SU-DHL-6 (cell line): ENCODE measurements around the gene RGL3.

Experiments used
- H2AFZ ChIP-seq: fragments of 200-600 bp; sonication (generic); 2 replicates; pipeline ENCODE4 v1.6.1; 2014; ENCODE audit warnings: low read depth, mild to moderate bottlenecking, moderate library complexity, mixed read lengths, antibody characterized with exemption, low read length; ENCODE audit not compliant: severe bottlenecking
- H3F3A ChIP-seq: fragments of 200-600 bp; shearing (Covaris generic); 2 replicates; pipeline ENCODE4 v1.6.0; 2016; ENCODE audit warnings: antibody characterized with exemption, mild to moderate bottlenecking; ENCODE audit not compliant: insufficient read depth
- H3K27ac ChIP-seq: fragments of 200-600 bp; sonication (generic); 2 replicates; pipeline ENCODE4 v1.5.1; 2016; ENCODE audit warnings: low read depth, mild to moderate bottlenecking, low read length, moderate library complexity, mixed read lengths
- H3K27me3 ChIP-seq: fragments of 200-600 bp; sonication (generic), shearing (Covaris generic); 2 replicates; pipeline ENCODE4 v1.6.0; 2014; ENCODE audit warnings: mild to moderate bottlenecking, low read length
- H3K36me3 ChIP-seq: fragments of 200-600 bp; sonication (generic); 2 replicates; pipeline ENCODE4 v1.6.1; 2014; ENCODE audit warnings: mild to moderate bottlenecking, low read length, mixed read lengths
- H3K4me2 ChIP-seq: fragments of 300-600, 200-600 bp; shearing (Covaris generic), sonication (generic); 2 replicates; pipeline ENCODE4 v1.6.0; 2014; ENCODE audit warnings: low read length, low read depth, mild to moderate bottlenecking; ENCODE audit not compliant: poor library complexity, severe bottlenecking
- H3K4me3 ChIP-seq: fragments of 200-600 bp; sonication (generic); 2 replicates; pipeline ENCODE4 v1.5.1; 2014; ENCODE audit warnings: antibody characterized with exemption, low read length, mild to moderate bottlenecking, mixed read lengths; ENCODE audit not compliant: insufficient read depth, poor library complexity, severe bottlenecking
- H3K79me2 ChIP-seq: fragments of 200-600 bp; sonication (generic); 2 replicates; pipeline ENCODE4 v1.6.1; 2014; ENCODE audit warnings: mild to moderate bottlenecking, low read length, moderate library complexity; ENCODE audit not compliant: insufficient read depth
- H3K9ac ChIP-seq: fragments of 200-600 bp; sonication (generic); 2 replicates; pipeline ENCODE4 v1.7.0; 2014; ENCODE audit warnings: mild to moderate bottlenecking, low read length
- H3K9me2 ChIP-seq: fragments of 200-600 bp; sonication (generic); replicated peaks from 2 replicates; pipeline ENCODE4 v1.6.1; 2014; ENCODE audit warnings: low read length; ENCODE audit not compliant: insufficient read depth
- H3K9me3 ChIP-seq: fragments of 200-600 bp; sonication (generic); 2 replicates; pipeline ENCODE4 v1.6.1; 2014; ENCODE audit warnings: low read length, mixed read lengths; ENCODE audit not compliant: insufficient read depth
- H4K20me1 ChIP-seq: fragments of 200-600 bp; sonication (generic); 2 replicates; pipeline ENCODE4 v1.6.1; 2014; ENCODE audit warnings: low read depth, mild to moderate bottlenecking, antibody characterized with exemption, low read length, moderate library complexity, mixed read lengths
- EZH2phosphoT487 ChIP-seq: fragments of 200-600 bp; sonication (generic), shearing (Covaris generic); conservative IDR thresholded peaks from 2 replicates; pipeline ENCODE4 v1.6.1; 2018; ENCODE audit warnings: mild to moderate bottlenecking, antibody characterized with exemption, low read length, moderate library complexity, mixed read lengths
- TF ChIP-seq, protein P1 (sequence below): fragments of 200-600 bp; sonication (generic); IDR thresholded peaks from one replicate; pipeline ENCODE4 v1.5.1; 2017; ENCODE audit warnings: antibody characterized with exemption, mild to moderate bottlenecking, low read length, moderate library complexity; ENCODE audit not compliant: insufficient read depth, poor library complexity, severe bottlenecking

RGL3 gene

DNA sequence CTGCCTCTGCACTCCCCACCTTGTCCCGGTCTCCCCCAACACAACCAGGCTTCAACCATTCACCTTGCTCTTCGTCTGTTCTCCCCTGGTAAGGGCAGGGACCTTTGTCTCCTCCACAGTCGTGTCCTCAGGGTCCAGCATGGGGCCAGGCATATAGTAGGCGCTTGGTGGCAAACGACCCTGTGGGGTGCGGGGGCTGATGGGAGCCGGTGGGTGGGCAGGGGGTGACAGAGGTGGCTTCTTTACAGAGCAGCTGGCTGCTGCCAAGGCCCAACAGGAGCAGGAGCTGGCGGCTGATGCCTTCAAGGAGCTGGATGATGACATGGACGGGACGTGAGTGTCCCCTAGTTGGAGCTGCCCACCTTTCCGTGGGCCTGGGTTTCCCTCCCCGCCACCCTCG lies 26.0 kb upstream of the RGL3 start:
- Histone ChIP-seq H3K9ac (no peak overlapping the region), H4K20me1 (no peaks in the 10 kb centered on the region), H3K4me3 (no peak overlapping the region), H3K9me3 (no peaks in the 10 kb centered on the region), H2AFZ (no peak overlapping the region), H3K79me2 (no peaks in the 10 kb centered on the region), H3K27me3 (no peaks in the 10 kb centered on the region), H3F3A (no peaks in the 10 kb centered on the region), H3K27ac (no peak overlapping the region), H3K4me2 (no peak overlapping the region), H3K36me3 (no peaks in the 10 kb centered on the region), H3K9me2 (no peaks in the 10 kb centered on the region)
- TF ChIP-seq EZH2phosphoT487: no peak
- TF ChIP-seq, protein P1, sequence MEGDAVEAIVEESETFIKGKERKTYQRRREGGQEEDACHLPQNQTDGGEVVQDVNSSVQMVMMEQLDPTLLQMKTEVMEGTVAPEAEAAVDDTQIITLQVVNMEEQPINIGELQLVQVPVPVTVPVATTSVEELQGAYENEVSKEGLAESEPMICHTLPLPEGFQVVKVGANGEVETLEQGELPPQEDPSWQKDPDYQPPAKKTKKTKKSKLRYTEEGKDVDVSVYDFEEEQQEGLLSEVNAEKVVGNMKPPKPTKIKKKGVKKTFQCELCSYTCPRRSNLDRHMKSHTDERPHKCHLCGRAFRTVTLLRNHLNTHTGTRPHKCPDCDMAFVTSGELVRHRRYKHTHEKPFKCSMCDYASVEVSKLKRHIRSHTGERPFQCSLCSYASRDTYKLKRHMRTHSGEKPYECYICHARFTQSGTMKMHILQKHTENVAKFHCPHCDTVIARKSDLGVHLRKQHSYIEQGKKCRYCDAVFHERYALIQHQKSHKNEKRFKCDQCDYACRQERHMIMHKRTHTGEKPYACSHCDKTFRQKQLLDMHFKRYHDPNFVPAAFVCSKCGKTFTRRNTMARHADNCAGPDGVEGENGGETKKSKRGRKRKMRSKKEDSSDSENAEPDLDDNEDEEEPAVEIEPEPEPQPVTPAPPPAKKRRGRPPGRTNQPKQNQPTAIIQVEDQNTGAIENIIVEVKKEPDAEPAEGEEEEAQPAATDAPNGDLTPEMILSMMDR: no peak

DNA sequence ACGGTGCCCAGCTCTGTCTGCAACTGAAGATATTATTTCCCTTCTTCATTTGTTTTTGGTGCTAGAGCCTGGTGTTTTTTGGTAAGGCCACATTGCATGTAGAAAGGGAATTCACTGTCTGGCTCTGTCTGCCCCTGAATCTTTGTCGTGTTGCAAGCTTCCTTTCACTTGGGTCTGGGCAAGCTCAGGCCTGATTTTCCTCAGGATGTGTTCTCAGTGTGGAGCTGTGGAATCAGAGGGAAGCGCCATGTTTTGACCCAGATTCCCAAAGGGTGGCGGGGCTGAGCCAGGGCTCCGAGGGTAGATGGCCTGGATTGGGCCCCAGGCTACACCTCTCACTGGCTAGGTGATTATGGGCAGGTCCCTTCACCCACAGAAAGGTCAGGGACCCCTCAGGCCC lies 24.9 kb upstream of the RGL3 start:
- H3K9me3 ChIP-seq: no peaks in the 10 kb centered on the region
- H4K20me1 ChIP-seq: no peaks in the 10 kb centered on the region
- no peak for TF ChIP-seq EZH2phosphoT487
- TF ChIP-seq, protein P1: no peak
- H3K9ac ChIP-seq: no peak overlapping the region
- H3K36me3 ChIP-seq: no peaks in the 10 kb centered on the region
- no peak overlapping the region for H3K27ac ChIP-seq
- no peak overlapping the region for H3K4me3 ChIP-seq
- no peaks in the 10 kb centered on the region for H3K27me3 ChIP-seq
- no peaks in the 10 kb centered on the region for H3K9me2 ChIP-seq
- H3K79me2 ChIP-seq: no peaks in the 10 kb centered on the region
- H3F3A ChIP-seq: no peaks in the 10 kb centered on the region
- H2AFZ ChIP-seq: no peak overlapping the region
- no peak overlapping the region for H3K4me2 ChIP-seq

DNA sequence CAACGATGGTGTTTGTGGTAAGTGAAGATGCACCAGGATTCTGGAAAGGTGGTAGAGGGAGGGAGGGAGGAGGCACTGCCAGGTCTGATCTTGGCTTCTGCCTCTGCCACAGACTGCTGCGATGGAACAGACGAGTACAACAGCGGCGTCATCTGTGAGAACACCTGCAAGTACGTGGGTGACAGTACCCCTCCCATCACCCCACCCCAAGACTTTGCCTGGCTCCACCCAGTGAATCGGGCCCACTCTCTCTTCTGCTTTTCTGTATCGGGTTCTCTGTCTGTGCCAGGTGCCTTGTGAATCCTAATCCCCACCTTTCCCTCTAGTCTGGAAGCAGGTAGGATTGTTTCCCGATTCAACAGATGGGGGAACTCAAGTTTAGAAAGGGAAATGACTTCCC lies 18.8 kb upstream of the RGL3 start:
- no peaks in the 10 kb centered on the region for H4K20me1 ChIP-seq
- no peak overlapping the region for H3K27ac ChIP-seq
- H3K9me2 ChIP-seq: no peaks in the 10 kb centered on the region
- H3K79me2 ChIP-seq: peaks cover 11% of the 10 kb centered on the region
- no peaks in the 10 kb centered on the region for H3K27me3 ChIP-seq
- TF ChIP-seq, protein P1: no peak
- no peak for TF ChIP-seq EZH2phosphoT487
- H3K9me3 ChIP-seq: no peaks in the 10 kb centered on the region
- no peak overlapping the region for H3K4me2 ChIP-seq
- H3F3A ChIP-seq: no peaks in the 10 kb centered on the region
- H2AFZ ChIP-seq: no peak overlapping the region
- H3K9ac ChIP-seq: peak overlapping the region; percentile 11; the same call in 1 of the 2 replicates
- H3K36me3 ChIP-seq: no peaks in the 10 kb centered on the region
- no peak overlapping the region for H3K4me3 ChIP-seq

DNA sequence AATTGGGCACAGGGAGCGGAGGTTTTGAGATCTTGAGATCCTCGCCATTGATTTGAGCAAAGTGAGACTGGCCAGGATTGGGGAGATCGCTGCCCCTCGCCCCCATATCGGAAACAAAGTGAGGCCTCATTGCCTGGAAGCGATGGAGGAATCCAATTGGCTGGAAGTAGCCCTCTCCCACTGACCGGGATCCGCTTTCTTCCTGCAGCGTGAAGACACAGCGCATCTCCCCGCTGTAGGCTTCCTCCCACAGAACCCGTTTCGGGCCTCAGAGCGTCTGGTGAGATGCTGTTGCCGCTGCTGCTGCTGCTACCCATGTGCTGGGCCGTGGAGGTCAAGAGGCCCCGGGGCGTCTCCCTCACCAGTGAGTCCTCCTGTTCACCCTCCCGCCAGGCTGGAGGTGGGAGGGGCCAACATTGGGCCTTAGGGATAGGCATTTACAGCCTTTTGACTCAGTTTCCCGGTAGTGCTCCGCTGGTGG lies 16.8 kb upstream of the RGL3 start:
- TF ChIP-seq EZH2phosphoT487: no peak
- TF ChIP-seq, protein P1: no peak
- Histone ChIP-seq H3K9me2 (no peaks in the 10 kb centered on the region), H3K36me3 (no peaks in the 10 kb centered on the region), H3K79me2 (peaks cover 11% of the 10 kb centered on the region), H2AFZ (peak overlapping the region; percentile 50), H3K4me2 (peak overlapping the region; percentile 71), H3K4me3 (peak overlapping the region; percentile 83), H3K27ac (peak overlapping the region; percentile 39), H3F3A (no peaks in the 10 kb centered on the region), H4K20me1 (no peaks in the 10 kb centered on the region), H3K9me3 (no peaks in the 10 kb centered on the region), H3K9ac (peak overlapping the region; percentile 80), H3K27me3 (no peaks in the 10 kb centered on the region)
